ENCODE measurements around the gene UBAP1.

UBAP1 gene

GRCh38 chr9:34279411-34279810 is 100.6 kb downstream of the UBAP1 start:
- no peak overlapping the region for H3K27ac ChIP-seq (ENCODE audit: low read depth, low read length)
- H3K79me1 ChIP-seq (ENCODE audit: low read length) = no peaks in the 10 kb centered on the region
- H3K18ac ChIP-seq (ENCODE audit: low read length) = no peak overlapping the region
- no peak overlapping the region for H3K14ac ChIP-seq (ENCODE audit: low read length)
- no peak overlapping the region for H2BK120ac ChIP-seq (ENCODE audit: insufficient read depth, low read length, poor library complexity)
- H3K36me3 ChIP-seq (ENCODE audit: control insufficient read depth in 1 of 2, insufficient read depth in 2 of 2, low read length in 2 of 2) = peaks cover 0 to 2% of the 10 kb centered on the region in 2 experiments
- H3K9ac ChIP-seq (ENCODE audit: low read length) = no peak overlapping the region
- DNase-seq = no peak
- H3K4me3 ChIP-seq (ENCODE audit: low read depth, low read length) = no peak overlapping the region
- H2AK5ac ChIP-seq (ENCODE audit: low read length) = no peak overlapping the region
- no CpG with 5 or more reads among the region's 3 CpGs for WGBS (ENCODE audit: extremely low coverage, insufficient coverage, insufficient read length)
- no peaks in the 10 kb centered on the region for H3K9me3 ChIP-seq (ENCODE audit: insufficient read depth, low read depth, low read length)
- H2BK5ac ChIP-seq (ENCODE audit: low read depth, low read length, poor library complexity) = no peak overlapping the region
- no peaks in the 10 kb centered on the region for H3K4me1 ChIP-seq (ENCODE audit: control insufficient read depth in 1 of 2, insufficient read depth in 2 of 2, low read length in 2 of 2)
- H2BK12ac ChIP-seq (ENCODE audit: low read length) = no peak overlapping the region
- no peak overlapping the region for H3K4me2 ChIP-seq (ENCODE audit: low read length)
- no peak overlapping the region for H3K23ac ChIP-seq (ENCODE audit: low read length)
- H4K8ac ChIP-seq (ENCODE audit: low read depth, low read length) = no peak overlapping the region
- H4K91ac ChIP-seq (ENCODE audit: low read depth, low read length) = no peak overlapping the region
- no peak overlapping the region for H4K12ac ChIP-seq (ENCODE audit: low read depth, low read length)
- H2AFZ ChIP-seq (ENCODE audit: insufficient read depth, low read length, poor library complexity) = no peak overlapping the region
- no peak overlapping the region for H3K4ac ChIP-seq (ENCODE audit: low read depth, low read length)
- no peaks in the 10 kb centered on the region for H3K79me2 ChIP-seq (ENCODE audit: control insufficient read depth, insufficient read depth, low read length, poor library complexity)
- H3K27me3 ChIP-seq (ENCODE audit: insufficient read depth, low read length) = no peaks in the 10 kb centered on the region

GRCh38 chr9:34282096-34282495 is 103.3 kb downstream of the UBAP1 start:
- WGBS (ENCODE audit: extremely low coverage, insufficient coverage, insufficient read length) = no CpG with 5 or more reads among the region's 1 CpG

GRCh38 chr9:34289159-34289558 is 110.3 kb downstream of the UBAP1 start:
- H3K4me1 ChIP-seq (ENCODE audit: control insufficient read depth in 1 of 2, insufficient read depth in 2 of 2, low read length in 2 of 2) = no peaks in the 10 kb centered on the region
- no peak overlapping the region for H4K12ac ChIP-seq (ENCODE audit: low read depth, low read length)
- no peak overlapping the region for H2BK12ac ChIP-seq (ENCODE audit: low read length)
- no peaks in the 10 kb centered on the region for H3K79me2 ChIP-seq (ENCODE audit: control insufficient read depth, insufficient read depth, low read length, poor library complexity)
- H3K14ac ChIP-seq (ENCODE audit: low read length) = no peak overlapping the region
- no peak overlapping the region for H3K4me2 ChIP-seq (ENCODE audit: low read length)
- H3K23ac ChIP-seq (ENCODE audit: low read length) = no peak overlapping the region
- no peak overlapping the region for H4K8ac ChIP-seq (ENCODE audit: low read depth, low read length)
- no peak overlapping the region for H3K9ac ChIP-seq (ENCODE audit: low read length)
- H3K18ac ChIP-seq (ENCODE audit: low read length) = no peak overlapping the region
- peaks cover 0 to 2% of the 10 kb centered on the region in 2 experiments for H3K36me3 ChIP-seq (ENCODE audit: control insufficient read depth in 1 of 2, insufficient read depth in 2 of 2, low read length in 2 of 2)
- H3K4ac ChIP-seq (ENCODE audit: low read depth, low read length) = no peak overlapping the region
- WGBS (ENCODE audit: extremely low coverage, insufficient coverage, insufficient read length) = no CpG with 5 or more reads among the region's 2 CpGs
- H3K27ac ChIP-seq (ENCODE audit: low read depth, low read length) = no peak overlapping the region
- no peak for DNase-seq
- H3K9me3 ChIP-seq (ENCODE audit: insufficient read depth, low read depth, low read length) = no peaks in the 10 kb centered on the region
- no peak overlapping the region for H2BK120ac ChIP-seq (ENCODE audit: insufficient read depth, low read length, poor library complexity)
- no peaks in the 10 kb centered on the region for H3K79me1 ChIP-seq (ENCODE audit: low read length)
- H3K27me3 ChIP-seq (ENCODE audit: insufficient read depth, low read length) = no peaks in the 10 kb centered on the region
- H3K4me3 ChIP-seq (ENCODE audit: low read depth, low read length) = no peak overlapping the region
- H4K91ac ChIP-seq (ENCODE audit: low read depth, low read length) = no peak overlapping the region
- H2AK5ac ChIP-seq (ENCODE audit: low read length) = no peak overlapping the region
- no peak overlapping the region for H2AFZ ChIP-seq (ENCODE audit: insufficient read depth, low read length, poor library complexity)
- no peak overlapping the region for H2BK5ac ChIP-seq (ENCODE audit: low read depth, low read length, poor library complexity)

More at GRCh38 chr9:34282096-34282495, 103.3 kb downstream of the UBAP1 start:
- H3K14ac ChIP-seq (ENCODE audit: low read length) = no peak overlapping the region
- no peak overlapping the region for H2BK12ac ChIP-seq (ENCODE audit: low read length)
- H3K18ac ChIP-seq (ENCODE audit: low read length) = no peak overlapping the region
- no peaks in the 10 kb centered on the region for H3K4me1 ChIP-seq (ENCODE audit: control insufficient read depth in 1 of 2, insufficient read depth in 2 of 2, low read length in 2 of 2)
- no peak overlapping the region for H2AFZ ChIP-seq (ENCODE audit: insufficient read depth, low read length, poor library complexity)
- no peak overlapping the region for H3K9ac ChIP-seq (ENCODE audit: low read length)
- H3K4me2 ChIP-seq (ENCODE audit: low read length) = no peak overlapping the region
- no peaks in the 10 kb centered on the region for H3K9me3 ChIP-seq (ENCODE audit: insufficient read depth, low read depth, low read length)
- no peak overlapping the region for H3K4me3 ChIP-seq (ENCODE audit: low read depth, low read length)
- no peak overlapping the region for H2AK5ac ChIP-seq (ENCODE audit: low read length)
- no peak overlapping the region for H4K12ac ChIP-seq (ENCODE audit: low read depth, low read length)
- H4K91ac ChIP-seq (ENCODE audit: low read depth, low read length) = no peak overlapping the region
- H2BK120ac ChIP-seq (ENCODE audit: insufficient read depth, low read length, poor library complexity) = no peak overlapping the region
- H3K4ac ChIP-seq (ENCODE audit: low read depth, low read length) = no peak overlapping the region
- no peaks in the 10 kb centered on the region for H3K79me1 ChIP-seq (ENCODE audit: low read length)
- no peaks in the 10 kb centered on the region for H3K27me3 ChIP-seq (ENCODE audit: insufficient read depth, low read length)
- no peak overlapping the region for H2BK5ac ChIP-seq (ENCODE audit: low read depth, low read length, poor library complexity)
- no peak overlapping the region for H4K8ac ChIP-seq (ENCODE audit: low read depth, low read length)
- H3K79me2 ChIP-seq (ENCODE audit: control insufficient read depth, insufficient read depth, low read length, poor library complexity) = no peaks in the 10 kb centered on the region
- DNase-seq = no peak
- H3K23ac ChIP-seq (ENCODE audit: low read length) = no peak overlapping the region
- no peak overlapping the region for H3K27ac ChIP-seq (ENCODE audit: low read depth, low read length)
- peaks cover 0 to 4% of the 10 kb centered on the region in 2 experiments for H3K36me3 ChIP-seq (ENCODE audit: control insufficient read depth in 1 of 2, insufficient read depth in 2 of 2, low read length in 2 of 2)

GRCh38 chr9:34291023-34291422 is 112.2 kb downstream of the UBAP1 start:
- Histone ChIP-seq H3K9me3 (ENCODE audit: insufficient read depth, low read depth, low read length) (no peaks in the 10 kb centered on the region), H3K23ac (ENCODE audit: low read length) (no peak overlapping the region), H3K4me1 (ENCODE audit: control insufficient read depth in 1 of 2, insufficient read depth in 2 of 2, low read length in 2 of 2) (no peaks in the 10 kb centered on the region), H3K18ac (ENCODE audit: low read length) (no peak overlapping the region), H2BK5ac (ENCODE audit: low read depth, low read length, poor library complexity) (no peak overlapping the region), H3K4ac (ENCODE audit: low read depth, low read length) (no peak overlapping the region), H3K9ac (ENCODE audit: low read length) (no peak overlapping the region), H4K12ac (ENCODE audit: low read depth, low read length) (no peak overlapping the region), H3K27me3 (ENCODE audit: insufficient read depth, low read length) (no peaks in the 10 kb centered on the region), H2AK5ac (ENCODE audit: low read length) (no peak overlapping the region), H3K79me2 (ENCODE audit: control insufficient read depth, insufficient read depth, low read length, poor library complexity) (no peaks in the 10 kb centered on the region), H3K27ac (ENCODE audit: low read depth, low read length) (no peak overlapping the region), H4K8ac (ENCODE audit: low read depth, low read length) (no peak overlapping the region), H4K91ac (ENCODE audit: low read depth, low read length) (no peak overlapping the region), H3K4me3 (ENCODE audit: low read depth, low read length) (no peak overlapping the region), H3K36me3 (ENCODE audit: control insufficient read depth in 1 of 2, insufficient read depth in 2 of 2, low read length in 2 of 2) (no peaks in the 10 kb centered on the region), H3K4me2 (ENCODE audit: low read length) (no peak overlapping the region), H2BK12ac (ENCODE audit: low read length) (no peak overlapping the region), H3K79me1 (ENCODE audit: low read length) (no peaks in the 10 kb centered on the region), H3K14ac (ENCODE audit: low read length) (no peak overlapping the region), H2AFZ (ENCODE audit: insufficient read depth, low read length, poor library complexity) (no peak overlapping the region), H2BK120ac (ENCODE audit: insufficient read depth, low read length, poor library complexity) (no peak overlapping the region)
- DNase-seq = no peak
- 100% methylated on average over 1 of the region's 2 CpGs for WGBS (ENCODE audit: extremely low coverage, insufficient coverage, insufficient read length)
